ENCODE results near the gene NETO1.

DNA sequence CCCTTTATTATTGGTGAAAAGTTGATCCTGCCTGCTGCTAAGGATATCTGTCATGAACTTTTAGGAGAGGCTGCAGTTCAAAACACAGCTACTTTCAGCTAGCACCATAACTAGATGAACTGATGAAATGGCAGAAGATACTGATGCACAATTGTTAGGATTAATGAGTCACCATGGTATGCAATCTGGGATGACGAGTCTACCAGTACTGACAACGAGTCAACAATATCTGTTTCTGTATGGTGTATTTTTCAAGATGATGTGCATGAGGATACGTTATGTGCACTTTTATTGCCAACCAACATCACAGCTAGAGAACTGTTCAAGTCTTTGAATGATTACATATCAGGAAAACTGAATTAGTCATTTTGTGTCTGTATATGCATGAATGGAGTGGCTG lies 68.7 kb downstream of the NETO1 start:
- no peak for TF ChIP-seq EP300 (IDR thresholded peaks at IDR 0.05)
- TF ChIP-seq, protein P1, sequence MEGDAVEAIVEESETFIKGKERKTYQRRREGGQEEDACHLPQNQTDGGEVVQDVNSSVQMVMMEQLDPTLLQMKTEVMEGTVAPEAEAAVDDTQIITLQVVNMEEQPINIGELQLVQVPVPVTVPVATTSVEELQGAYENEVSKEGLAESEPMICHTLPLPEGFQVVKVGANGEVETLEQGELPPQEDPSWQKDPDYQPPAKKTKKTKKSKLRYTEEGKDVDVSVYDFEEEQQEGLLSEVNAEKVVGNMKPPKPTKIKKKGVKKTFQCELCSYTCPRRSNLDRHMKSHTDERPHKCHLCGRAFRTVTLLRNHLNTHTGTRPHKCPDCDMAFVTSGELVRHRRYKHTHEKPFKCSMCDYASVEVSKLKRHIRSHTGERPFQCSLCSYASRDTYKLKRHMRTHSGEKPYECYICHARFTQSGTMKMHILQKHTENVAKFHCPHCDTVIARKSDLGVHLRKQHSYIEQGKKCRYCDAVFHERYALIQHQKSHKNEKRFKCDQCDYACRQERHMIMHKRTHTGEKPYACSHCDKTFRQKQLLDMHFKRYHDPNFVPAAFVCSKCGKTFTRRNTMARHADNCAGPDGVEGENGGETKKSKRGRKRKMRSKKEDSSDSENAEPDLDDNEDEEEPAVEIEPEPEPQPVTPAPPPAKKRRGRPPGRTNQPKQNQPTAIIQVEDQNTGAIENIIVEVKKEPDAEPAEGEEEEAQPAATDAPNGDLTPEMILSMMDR (IDR thresholded peaks at IDR 0.05), result no peak
